Measurements from ENCODE around the gene RAB31. TPM values are rescaled to one million over a fixed set of nuclear protein-coding genes. Genes with fewer than 3 reads are reported as not detected.

Gene RAB31
- total RNA-seq, 1 donor from 2014 or later = 19.7 TPM

DNA sequence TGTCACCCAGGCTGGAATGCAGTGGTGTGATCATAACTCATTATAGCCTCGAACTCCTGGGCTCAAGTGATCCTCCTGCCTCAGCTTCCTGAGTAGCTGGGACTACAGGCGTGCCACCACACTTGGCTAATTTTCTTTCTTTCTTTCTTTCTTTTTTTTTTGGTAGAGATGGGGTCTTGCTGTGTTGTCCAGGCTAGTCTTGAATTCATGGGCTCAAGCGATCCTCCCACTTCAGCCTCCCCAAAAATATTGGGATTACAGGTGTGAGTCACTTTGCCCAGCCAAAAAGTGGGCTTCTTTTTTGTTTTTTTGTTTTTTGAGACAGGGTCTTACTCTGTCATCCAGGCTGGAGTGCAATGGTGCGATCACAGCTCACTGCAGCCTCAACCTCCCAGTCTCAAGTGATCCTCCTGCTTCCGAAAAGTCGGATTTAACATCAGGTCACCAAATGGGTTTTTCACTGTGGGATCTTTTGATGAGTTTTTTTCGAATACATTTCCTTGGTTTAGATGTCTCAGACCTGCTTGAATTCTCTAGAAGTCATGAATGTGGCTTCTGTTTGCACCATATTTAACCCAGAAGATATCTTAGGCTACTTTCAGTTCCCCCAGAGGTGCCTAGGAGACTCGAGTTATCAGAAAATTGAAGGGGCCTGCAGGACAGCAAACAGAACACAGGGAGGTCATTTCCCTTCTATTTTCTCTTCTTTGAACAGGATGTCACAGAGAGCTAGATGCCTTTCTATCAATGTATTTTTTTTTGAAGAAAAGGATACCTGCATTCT is 8.9 kb downstream of the RAB31 start:
- DNase-seq (ENCODE audit: extremely low spot score, unreplicated experiment) = no peak
- H3K27me3 Mint-ChIP-seq = peaks cover 10% of the 10 kb centered on the region
- TF ChIP-seq, protein P1, sequence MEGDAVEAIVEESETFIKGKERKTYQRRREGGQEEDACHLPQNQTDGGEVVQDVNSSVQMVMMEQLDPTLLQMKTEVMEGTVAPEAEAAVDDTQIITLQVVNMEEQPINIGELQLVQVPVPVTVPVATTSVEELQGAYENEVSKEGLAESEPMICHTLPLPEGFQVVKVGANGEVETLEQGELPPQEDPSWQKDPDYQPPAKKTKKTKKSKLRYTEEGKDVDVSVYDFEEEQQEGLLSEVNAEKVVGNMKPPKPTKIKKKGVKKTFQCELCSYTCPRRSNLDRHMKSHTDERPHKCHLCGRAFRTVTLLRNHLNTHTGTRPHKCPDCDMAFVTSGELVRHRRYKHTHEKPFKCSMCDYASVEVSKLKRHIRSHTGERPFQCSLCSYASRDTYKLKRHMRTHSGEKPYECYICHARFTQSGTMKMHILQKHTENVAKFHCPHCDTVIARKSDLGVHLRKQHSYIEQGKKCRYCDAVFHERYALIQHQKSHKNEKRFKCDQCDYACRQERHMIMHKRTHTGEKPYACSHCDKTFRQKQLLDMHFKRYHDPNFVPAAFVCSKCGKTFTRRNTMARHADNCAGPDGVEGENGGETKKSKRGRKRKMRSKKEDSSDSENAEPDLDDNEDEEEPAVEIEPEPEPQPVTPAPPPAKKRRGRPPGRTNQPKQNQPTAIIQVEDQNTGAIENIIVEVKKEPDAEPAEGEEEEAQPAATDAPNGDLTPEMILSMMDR (conservative IDR thresholded peaks at IDR 0.05) = no peak
- no peak overlapping the region for H3K4me3 Mint-ChIP-seq
- H3K27ac Mint-ChIP-seq = no peak overlapping the region
- peaks cover 32% of the 10 kb centered on the region for H3K4me1 Mint-ChIP-seq (ENCODE audit: unreplicated experiment)
- H3K36me3 Mint-ChIP-seq = peaks cover 13% of the 10 kb centered on the region
- H3K9me3 Mint-ChIP-seq = no peaks in the 10 kb centered on the region

- Mint-ChIP-seq H3K4me1 (ENCODE audit: unreplicated experiment) (peaks cover 17% of the 10 kb centered on the region), H3K36me3 (peaks cover 14% of the 10 kb centered on the region)
Measured at GRCh38 chr18:9719421-9719981, 11.4 kb downstream of the RAB31 start.

DNA sequence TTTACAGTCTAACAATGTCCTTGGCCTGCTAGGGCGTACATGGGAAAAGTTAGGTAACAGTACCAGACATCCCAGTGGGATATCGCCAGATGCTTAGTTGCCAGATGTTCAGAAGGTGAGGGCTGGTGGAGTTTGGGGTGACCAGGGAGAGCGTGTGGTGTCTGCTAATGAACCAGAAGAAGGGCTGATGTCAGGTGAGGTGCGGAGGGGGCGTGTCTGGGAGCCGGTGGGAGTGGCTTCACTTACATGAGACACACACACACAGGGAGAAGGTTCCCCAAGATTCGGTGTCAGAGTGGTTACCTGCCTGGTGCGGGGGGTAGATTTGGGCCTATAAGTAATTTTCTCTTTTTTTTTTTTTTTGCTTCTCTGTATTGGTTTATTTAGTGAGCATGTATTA is 12.2 kb downstream of the RAB31 start:
- Mint-ChIP-seq H3K9me3 (peaks cover 4% of the 10 kb centered on the region), H3K36me3 (peaks cover 14% of the 10 kb centered on the region), H3K27me3 (no peaks in the 10 kb centered on the region), H3K4me3 (no peak overlapping the region), H3K27ac (peak overlapping the region; percentile 17), H3K4me1 (ENCODE audit: unreplicated experiment) (peaks cover 12% of the 10 kb centered on the region)
- no peak for DNase-seq (ENCODE audit: extremely low spot score, unreplicated experiment)
- TF ChIP-seq, protein P1 (conservative IDR thresholded peaks at IDR 0.05) = no peak

More at GRCh38 chr18:9719421-9719981, 11.4 kb downstream of the RAB31 start:
- TF ChIP-seq, protein P1 (conservative IDR thresholded peaks at IDR 0.05) = no peak
- no peak overlapping the region for H3K4me3 Mint-ChIP-seq
- H3K9me3 Mint-ChIP-seq = peaks cover 4% of the 10 kb centered on the region
- no peaks in the 10 kb centered on the region for H3K27me3 Mint-ChIP-seq
- no peak for DNase-seq (ENCODE audit: extremely low spot score, unreplicated experiment)
- no peak overlapping the region for H3K27ac Mint-ChIP-seq

DNA sequence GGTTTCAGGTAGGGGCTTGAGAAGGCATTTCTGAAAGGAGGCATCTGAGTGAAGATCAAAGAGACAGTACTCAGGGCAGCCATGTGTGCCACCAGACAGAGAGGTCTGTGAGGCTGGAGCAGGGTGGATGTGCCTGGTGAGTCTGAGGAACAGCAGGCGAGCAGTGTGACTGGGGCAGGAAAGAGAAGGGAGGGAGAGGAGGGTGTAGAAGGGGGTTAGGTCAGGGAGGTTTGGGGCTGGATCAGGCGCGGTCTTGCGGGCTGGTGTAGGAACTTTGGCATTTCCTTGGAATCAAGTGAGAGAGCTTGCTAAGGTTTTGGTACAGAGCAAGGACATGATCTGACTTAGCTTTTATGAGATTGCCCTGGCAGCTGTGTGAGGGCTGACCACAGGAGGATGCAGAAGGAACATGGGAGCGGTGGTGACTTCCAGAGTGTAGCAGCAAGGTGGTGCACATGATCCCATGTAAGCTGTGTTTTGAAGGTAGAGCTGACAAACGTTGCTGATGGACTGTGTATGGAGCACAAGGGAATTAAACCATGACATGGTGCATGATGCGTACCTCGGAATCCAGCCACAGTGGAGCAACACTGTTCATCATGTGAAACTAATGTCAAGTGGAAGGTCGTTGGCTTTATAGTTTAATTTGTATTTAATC is 13.9 kb downstream of the RAB31 start:
- peaks cover 14% of the 10 kb centered on the region for H3K36me3 Mint-ChIP-seq
- TF ChIP-seq, protein P1 (conservative IDR thresholded peaks at IDR 0.05) = no peak
- peak; percentile 36 for DNase-seq (ENCODE audit: extremely low spot score, unreplicated experiment)
- H3K27ac Mint-ChIP-seq = no peak overlapping the region
- no peaks in the 10 kb centered on the region for H3K27me3 Mint-ChIP-seq
- H3K4me3 Mint-ChIP-seq = no peak overlapping the region
- H3K4me1 Mint-ChIP-seq (ENCODE audit: unreplicated experiment) = peaks cover 8% of the 10 kb centered on the region
- peaks cover 4% of the 10 kb centered on the region for H3K9me3 Mint-ChIP-seq

DNA sequence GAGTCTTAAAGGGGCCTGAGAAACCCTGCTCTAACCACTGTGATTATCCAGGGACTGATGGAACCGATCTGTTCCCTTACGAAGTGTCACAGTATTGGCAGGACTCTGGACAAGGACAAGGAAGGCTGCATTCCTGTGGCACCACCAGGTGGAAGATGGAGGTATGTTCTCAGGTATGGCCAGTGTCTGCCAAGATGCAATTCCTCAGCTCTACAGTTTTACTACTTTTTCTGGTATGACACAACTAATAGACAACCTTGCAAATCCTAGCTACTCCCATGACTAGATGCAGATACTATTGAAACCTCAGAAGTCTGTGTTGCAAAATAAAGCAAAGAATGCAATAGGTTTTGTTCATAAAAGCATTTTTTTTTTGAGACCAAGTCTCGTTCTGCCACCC is 14.6 kb downstream of the RAB31 start:
- Mint-ChIP-seq H3K27ac (no peak overlapping the region), H3K4me1 (ENCODE audit: unreplicated experiment) (peaks cover 8% of the 10 kb centered on the region), H3K36me3 (peaks cover 10% of the 10 kb centered on the region), H3K4me3 (no peak overlapping the region), H3K9me3 (peaks cover 4% of the 10 kb centered on the region), H3K27me3 (no peaks in the 10 kb centered on the region)
- no peak for DNase-seq (ENCODE audit: extremely low spot score, unreplicated experiment)
- TF ChIP-seq, protein P1 (conservative IDR thresholded peaks at IDR 0.05) = no peak

All from type B pancreatic cell (in vitro differentiated cells).